ENCODE results near the gene RAB4A. TPM values are rescaled to one million over a fixed set of nuclear protein-coding genes. Genes with fewer than 3 reads are reported as not detected.

The RAB4A gene
- total and polyA plus RNA-seq, 2 of the 8 experiments (the other 6 are each of a cell fraction or from before 2014, with no cell fraction given): 13.3 to 68.8 TPM

- peaks cover 0 to 4% (median 0%) of the 10 kb centered on the region in 4 experiments; a peak in 1 of 8 replicates for H3K36me3 ChIP-seq (ENCODE audit: control insufficient read depth in 2 of 4, insufficient read depth in 4 of 4, low read length in 3 of 4)
- no peak overlapping the region for H2AK5ac ChIP-seq (ENCODE audit: low read depth, low read length)
- H4K5ac ChIP-seq (ENCODE audit: insufficient read length, low read depth, low read length): no peak overlapping the region
- no peak overlapping the region for H2BK15ac ChIP-seq (ENCODE audit: low read length)
- no peaks in the 10 kb centered on the region for H3K9me3 ChIP-seq (ENCODE audit: insufficient read depth in 2 of 2, low read depth in 1 of 2, low read length in 1 of 2)
- H4K8ac ChIP-seq (ENCODE audit: extremely low read depth, insufficient read depth, low read length): no peak overlapping the region
- H2BK5ac ChIP-seq (ENCODE audit: low read depth, low read length): no peak overlapping the region
- no peaks in the 10 kb centered on the region; the same call in 1 of the 2 replicates for H3K23me2 ChIP-seq (ENCODE audit: low read depth, low read length)
- H3K23ac ChIP-seq (ENCODE audit: insufficient read length): no peak overlapping the region
- H3K4ac ChIP-seq (replicated peaks; ENCODE audit: insufficient read length, low read depth, low read length): no peak overlapping the region
- peaks cover 5 to 6% of the 10 kb centered on the region in 2 experiments for H4K20me1 ChIP-seq (replicated peaks in 1 of 2; ENCODE audit: control insufficient read depth in 1 of 2, insufficient read depth in 2 of 2, low read length in 2 of 2)
- H2BK12ac ChIP-seq (ENCODE audit: low read depth, low read length): no peak overlapping the region
- H2AFZ ChIP-seq (ENCODE audit: low read length): no peak overlapping the region
- peaks cover 0 to 4% (median under 1%) of the 10 kb centered on the region in 4 experiments; a peak in 1 of 7 replicates for H3K4me1 ChIP-seq (replicated peaks in 1 of 4; ENCODE audit: control insufficient read depth in 3 of 4, insufficient read depth in 4 of 4, low read length in 3 of 4)
- no peak overlapping the region for H2BK20ac ChIP-seq (ENCODE audit: low read length)
- no peak overlapping the region for H3K14ac ChIP-seq (ENCODE audit: insufficient read length)
- ChIA-PET POLR2A (ENCODE audit: partially characterized antibody) (interaction anchor here (0.7 to 1.4 kb wide), 3 partner anchors 9 to 24 kb away, joined by 3 to 4 read pairs (median 3); no protein-coding TSS in a partner anchor), CTCF (ENCODE audit: partially characterized antibody) (interaction anchor here (1.3 kb wide), 1 partner anchor 619 kb away, joined by 3 read pairs; no protein-coding TSS in a partner anchor)
- no peaks in the 10 kb centered on the region for H3K27me3 ChIP-seq (replicated peaks in 1 of 4; ENCODE audit: control insufficient read depth in 3 of 4, extremely low read depth in 1 of 4, insufficient read depth in 3 of 4, low read length in 3 of 4)
- 92% methylated on average over 3 of the region's 3 CpGs; no CpG with 5 or more reads in 1 of the 2 experiments for WGBS, 2 experiments (ENCODE audit: extremely low coverage in 1 of 2, insufficient coverage in 1 of 2, insufficient read length in 1 of 2, insufficient replicate concordance in 2 of 2, low coverage in 1 of 2, low lambda C conversion rate in 2 of 2, missing lambda C conversion rate in 1 of 2)
- H3K79me1 ChIP-seq (ENCODE audit: low read depth, low read length): peaks cover 5% of the 10 kb centered on the region
- H4K91ac ChIP-seq (replicated peaks; ENCODE audit: insufficient read length, low read length): no peak overlapping the region
- H3K27ac ChIP-seq (ENCODE audit: low read depth, low read length): no peak overlapping the region
- H3K18ac ChIP-seq (ENCODE audit: extremely low read depth, low read length): no peak overlapping the region
- H3K9ac ChIP-seq (replicated peaks in 1 of 4; ENCODE audit: extremely low read depth in 1 of 4, low read depth in 3 of 4, low read length in 3 of 4): no peak overlapping the region
- no peak overlapping the region for H3K56ac ChIP-seq (replicated peaks; ENCODE audit: insufficient read length, low read depth, low read length)
- no peak overlapping the region for H3K4me2 ChIP-seq (ENCODE audit: insufficient read depth in 1 of 2, low read depth in 2 of 2, low read length in 2 of 2)
- FAIRE-seq (no peak), DNase-seq (ENCODE audit: low read depth in 1 of 2, low spot score in 2 of 2) (no peak)
- no peak overlapping the region for H3K4me3 ChIP-seq (ENCODE audit: extremely low read depth in 1 of 4, insufficient read depth in 2 of 4, low read depth in 3 of 4, low read length in 4 of 4)
- H3K79me2 ChIP-seq (ENCODE audit: control insufficient read depth in 1 of 2, insufficient read depth in 2 of 2, low read length in 2 of 2): peaks cover 3 to 56% of the 10 kb centered on the region in 2 experiments; a peak in 2 of 4 replicates
- H2BK120ac ChIP-seq (replicated peaks; ENCODE audit: low read depth, low read length): no peak overlapping the region
- TF ChIP-seq CBX8 (IDR thresholded peaks at IDR 0.05; ENCODE audit: borderline replicate concordance, low read depth, low read length) (no peak), GTF2F1 (IDR thresholded peaks at IDR 0.05; ENCODE audit: borderline replicate concordance, low read depth, low read length) (no peak), KDM4A (IDR thresholded peaks at IDR 0.05; ENCODE audit: low read depth, low read length, severe bottlenecking) (no peak), SRF (IDR thresholded peaks at IDR 0.05; ENCODE audit: low read depth, low read length) (no peak), TAF1 (IDR thresholded peaks at IDR 0.05; ENCODE audit: low read depth, low read length) (no peak), BRCA1 (IDR thresholded peaks at IDR 0.05; ENCODE audit: low read depth, low read length) (no peak), SP4 (IDR thresholded peaks at IDR 0.05; ENCODE audit: low read length) (no peak), EZH2 (IDR thresholded peaks at IDR 0.05; ENCODE audit: low read depth, low read length, severe bottlenecking) (no peak), ATF3 (IDR thresholded peaks at IDR 0.05; ENCODE audit: insufficient read depth, low read depth, low read length) (no peak), NANOG (IDR thresholded peaks at IDR 0.05; ENCODE audit: insufficient read depth, low read depth, low read length, poor library complexity, severe bottlenecking) (no peak), RFX5 (IDR thresholded peaks at IDR 0.05; ENCODE audit: borderline replicate concordance, low read depth, low read length) (no peak)
Observed at GRCh38 chr1:229284887-229285286, 14.0 kb downstream of the RAB4A start.
